ENCODE results near the gene TMEM62.

- TF ChIP-seq EZH2 (IDR thresholded peaks at IDR 0.05; ENCODE audit: insufficient read depth, poor library complexity, severe bottlenecking) (no peak), EZH2phosphoT487 (IDR thresholded peaks at IDR 0.05; ENCODE audit: insufficient read depth, low read depth) (no peak)
Measured at GRCh38 chr15:43218908-43219706, 85.7 kb downstream of the TMEM62 start.

All from GM23248 (cell line).